Measurements from ENCODE around the gene DVL3.

DVL3 gene

DNA sequence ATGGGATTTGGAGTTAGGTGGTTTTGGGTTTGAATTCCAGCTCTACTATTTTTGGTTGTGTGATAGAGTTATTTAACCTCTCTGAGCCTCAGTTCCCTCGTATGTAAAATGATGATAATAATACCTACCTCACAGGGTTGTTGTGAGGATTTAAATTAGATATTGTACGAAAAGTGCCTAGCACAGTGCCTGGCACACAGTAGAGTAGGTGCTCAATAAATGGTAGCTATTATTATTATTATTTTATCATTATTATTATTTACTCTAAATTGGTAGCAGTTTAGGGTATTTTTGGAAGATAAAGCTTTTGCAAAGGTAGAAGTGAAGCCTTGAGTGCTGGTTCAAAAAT is 18.2 kb downstream of the DVL3 start:
- DNase-seq = no peak
- intact Hi-C loops (cut with DNase I) = loop anchor here (5.0 kb wide), 1 partner anchor 36 kb away; the partner anchor contains the start of gene EIF2B5

DNA sequence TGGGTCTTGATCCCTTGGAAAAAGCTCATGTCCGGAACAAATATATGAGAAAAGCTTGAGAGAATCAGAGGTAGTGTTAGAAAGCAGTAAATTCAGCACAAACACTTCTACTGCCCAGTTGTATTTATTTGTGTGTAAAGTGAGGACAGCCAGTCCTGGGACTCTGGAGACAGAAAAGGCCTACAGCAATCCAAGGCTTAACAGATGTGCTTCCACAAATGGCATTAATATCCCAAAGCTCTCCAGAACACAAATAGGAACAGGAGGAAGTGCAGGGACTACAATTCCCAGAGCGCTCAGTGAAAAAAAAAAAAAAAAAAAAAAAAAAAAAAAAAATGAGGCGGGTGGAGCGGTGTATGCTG is 19.1 kb downstream of the DVL3 start:
- no peak for DNase-seq
- intact Hi-C loops (cut with DNase I) = loop anchor here (5.0 kb wide), 1 partner anchor 37 kb away; the partner anchor contains the start of gene EIF2B5

DNA sequence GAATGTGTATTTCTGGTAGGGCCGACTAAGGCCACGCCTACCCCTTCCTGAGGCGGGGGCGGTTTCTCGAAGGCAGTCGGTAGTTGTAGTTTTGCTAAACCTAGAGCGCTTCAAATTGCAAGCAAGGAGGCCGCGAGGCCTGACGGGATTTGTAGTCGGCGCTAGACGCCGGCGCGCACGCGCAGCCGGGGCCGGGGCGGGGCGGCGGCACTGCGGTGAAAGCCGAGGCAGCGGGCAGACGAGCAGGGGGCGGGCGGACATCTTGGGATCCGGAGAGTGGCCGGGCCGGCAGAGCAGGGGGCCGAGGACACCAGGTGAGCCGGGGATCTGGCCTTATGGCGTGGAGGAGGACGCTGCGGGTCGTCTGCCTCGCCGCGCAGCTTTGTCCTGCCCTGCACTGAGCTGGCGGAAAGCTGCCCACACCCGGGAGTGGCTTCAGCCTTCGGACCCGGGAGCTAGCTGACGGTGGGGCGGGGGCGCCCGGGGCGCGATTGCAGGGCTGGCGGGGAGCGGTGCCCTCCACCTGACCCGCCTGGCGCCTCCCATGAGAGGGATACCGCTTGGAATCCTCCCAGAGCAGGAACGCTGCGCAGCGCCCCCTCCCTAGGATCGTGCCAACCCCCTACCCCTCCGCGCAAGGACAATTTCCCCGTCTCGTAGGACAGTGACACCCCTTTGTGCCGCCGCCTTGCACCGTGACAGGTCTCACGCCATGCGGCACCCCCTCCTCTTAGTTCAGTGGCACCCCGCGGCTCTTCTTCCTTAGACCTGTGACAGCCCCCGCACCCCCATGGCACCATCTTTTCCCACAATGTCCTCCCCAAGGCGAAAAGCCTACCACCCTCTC is 19.7 kb downstream of the DVL3 start, which contains the start of gene AP2M1:
Gene AP2M1, plus strand, starts transcription at position 210 of the 847 bp plus-strand sequence. CDS start 2,139 bp downstream, outside the sequence.
- intact Hi-C loops (cut with DNase I) = loop anchor here (5.0 kb wide), 1 partner anchor 38 kb away; the partner anchor contains the start of gene EIF2B5

DNA sequence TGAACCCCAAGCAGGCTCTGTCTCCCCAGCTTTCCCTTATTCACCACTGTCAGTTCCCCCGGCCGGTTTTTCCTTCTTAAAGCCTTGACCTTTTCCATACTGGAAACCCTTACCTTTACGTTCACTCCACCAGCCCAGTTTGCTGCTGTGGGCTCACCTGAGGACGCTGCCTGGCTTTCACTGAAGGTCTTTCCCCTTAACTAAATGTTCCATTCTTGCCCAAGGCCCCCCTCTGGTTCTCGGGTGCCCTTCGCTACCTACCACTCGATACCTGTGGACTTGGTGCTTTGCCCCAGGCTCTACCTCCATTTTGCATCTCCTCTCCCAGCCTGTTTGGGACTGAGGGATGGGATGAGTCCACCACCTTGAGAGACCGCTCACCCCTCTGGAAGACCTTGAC is 20.3 kb downstream of the DVL3 start:
- intact Hi-C loops (cut with DNase I) = no loop called here

More for the DNA sequence above, 19.7 kb downstream of the DVL3 start, which contains the start of gene AP2M1:
- DNase-seq = peak; percentile 97 to 100 (median 99)

DNA sequence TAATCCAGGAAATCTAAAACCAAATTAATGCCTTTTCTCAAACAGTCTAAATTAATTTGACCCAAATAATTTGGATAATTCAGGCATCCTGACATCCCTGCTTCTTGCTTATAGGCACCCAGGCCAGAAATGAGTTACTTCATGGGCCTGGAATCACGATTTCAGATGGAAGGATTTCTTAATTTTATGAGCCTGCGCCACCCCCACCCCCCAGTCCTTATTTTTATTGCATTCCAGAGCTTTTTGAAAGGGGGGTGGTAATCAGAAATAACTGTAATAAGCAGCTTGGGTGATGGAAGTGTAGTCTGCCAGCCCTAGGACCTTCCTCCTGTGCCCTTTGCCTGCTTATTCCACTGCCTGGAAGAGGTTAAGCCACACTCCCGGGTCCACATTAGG is 20.8 kb downstream of the DVL3 start:
- DNase-seq = no peak
- intact Hi-C loops (cut with DNase I) = no loop called here

More for the DNA sequence above, 20.3 kb downstream of the DVL3 start:
- DNase-seq = no peak

DNA sequence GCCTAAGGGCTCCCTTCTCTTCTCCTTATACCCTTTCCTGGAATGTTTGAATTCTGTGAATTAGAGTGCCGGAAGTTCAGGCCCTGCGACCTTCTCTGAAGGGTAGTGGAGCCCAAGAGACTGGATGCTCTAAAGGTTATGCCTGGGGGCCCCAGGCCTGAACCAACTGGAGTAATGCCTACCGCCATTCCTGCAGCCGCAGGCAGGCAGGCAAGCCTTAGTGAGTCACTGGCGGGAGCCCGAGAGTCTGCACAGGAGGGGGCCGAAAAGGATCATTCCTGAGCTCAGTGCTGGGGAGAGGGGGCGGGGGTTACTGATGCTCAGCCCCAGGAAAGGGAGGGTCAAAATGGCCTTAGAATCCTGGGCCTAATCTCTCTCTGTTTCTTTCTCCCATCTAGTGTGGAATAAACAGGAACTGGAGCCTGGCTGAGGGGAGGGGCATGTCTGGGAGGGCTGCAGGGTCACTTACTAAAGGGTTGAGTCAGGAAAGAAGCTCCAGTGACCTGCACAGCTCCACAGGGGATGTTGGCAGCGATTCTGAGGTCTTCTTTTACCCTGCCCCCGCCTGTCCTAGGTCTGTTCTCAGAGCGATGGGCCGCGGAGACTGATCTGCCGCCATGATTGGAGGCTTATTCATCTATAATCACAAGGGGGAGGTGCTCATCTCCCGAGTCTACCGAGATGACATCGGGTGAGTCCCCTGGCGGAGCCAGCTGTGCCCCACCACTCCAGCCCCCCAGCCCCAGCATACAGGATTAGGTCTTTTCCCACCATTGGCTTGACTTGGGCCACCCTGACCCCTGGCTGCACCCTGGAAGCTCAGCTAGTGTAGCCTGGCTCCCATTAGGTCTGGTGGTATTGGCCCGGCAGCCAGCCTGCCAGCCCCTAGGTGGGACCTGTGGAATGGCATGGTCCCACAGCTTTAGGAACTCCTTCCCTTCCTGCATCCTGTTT is 21.5 kb downstream of the DVL3 start:
- intact Hi-C loops (cut with DNase I) = no loop called here
- peak in 40 of 42 donors; percentile 30 to 86 (median 57) for DNase-seq

DNA sequence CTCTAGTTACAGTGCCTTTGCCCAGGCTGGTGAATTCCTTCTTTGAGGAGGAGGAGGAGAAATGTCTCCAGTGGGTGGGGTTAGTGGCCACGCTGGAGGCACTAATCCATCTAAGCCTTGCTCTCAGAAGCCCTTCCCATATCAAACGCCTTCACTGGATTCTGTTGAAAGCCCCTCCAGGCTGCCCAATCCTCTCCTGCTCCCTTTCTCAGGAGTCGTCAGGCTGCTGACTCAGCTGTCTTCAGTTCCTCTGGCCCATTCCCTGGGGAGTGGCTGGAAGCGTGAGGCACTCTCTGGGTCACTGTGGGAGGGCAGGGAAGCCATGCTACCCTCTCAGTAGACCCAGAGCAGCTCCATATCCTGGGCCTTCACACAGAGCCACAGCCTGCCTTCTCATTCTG is 22.2 kb downstream of the DVL3 start:
- intact Hi-C loops (cut with DNase I) = no loop called here
- no peak for DNase-seq

DNA sequence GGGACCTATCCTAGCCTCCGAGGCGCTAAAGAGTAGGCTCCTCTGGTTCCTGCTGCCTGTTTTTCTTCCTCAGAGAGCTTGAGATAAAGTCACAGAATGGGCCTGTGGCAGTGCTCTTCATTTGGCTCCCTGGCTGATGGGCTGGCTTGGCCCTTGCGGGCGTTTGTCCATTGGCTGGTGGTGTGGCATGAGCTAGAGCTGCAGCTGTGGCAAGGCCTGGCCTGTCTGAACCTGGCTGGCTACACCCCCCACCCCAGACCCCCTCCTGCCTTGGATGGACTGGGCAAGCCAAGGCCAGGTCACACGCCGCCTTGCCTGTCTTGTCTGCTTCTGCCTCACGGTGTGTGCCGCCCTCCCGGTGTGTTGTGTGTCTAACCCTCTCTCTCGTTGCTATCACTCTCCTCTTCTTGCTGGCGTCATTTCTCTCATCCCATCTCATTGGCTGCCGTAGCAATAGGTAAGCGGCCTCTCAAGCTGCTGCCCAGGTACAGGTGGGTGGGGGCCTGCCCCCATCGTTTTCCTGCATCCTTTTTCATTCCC is 22.7 kb downstream of the DVL3 start:
- no peak for DNase-seq
- intact Hi-C loops (cut with DNase I) = no loop called here

DNA sequence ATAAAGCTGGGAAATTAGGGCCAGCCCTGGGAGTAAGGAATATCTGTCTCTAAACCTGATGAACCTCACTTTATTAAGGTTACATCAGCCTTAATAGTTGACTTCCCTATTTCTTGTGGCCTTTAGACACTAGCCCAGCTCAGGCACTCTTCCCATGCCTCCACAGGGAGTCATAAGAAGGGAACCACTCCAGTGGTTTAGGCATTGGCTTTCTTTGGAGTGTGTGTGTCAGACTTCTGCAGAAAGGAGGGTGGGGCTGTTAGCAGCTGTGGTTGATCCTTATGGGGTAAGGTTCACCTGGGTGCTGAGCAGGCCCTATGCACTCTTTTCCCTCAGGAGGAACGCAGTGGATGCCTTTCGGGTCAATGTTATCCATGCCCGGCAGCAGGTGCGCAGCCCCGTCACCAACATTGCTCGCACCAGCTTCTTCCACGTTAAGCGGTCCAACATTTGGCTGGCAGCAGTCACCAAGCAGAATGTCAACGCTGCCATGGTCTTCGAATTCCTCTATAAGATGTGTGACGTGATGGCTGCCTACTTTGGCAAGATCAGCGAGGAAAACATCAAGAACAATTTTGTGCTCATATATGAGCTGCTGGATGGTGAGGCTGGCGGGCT is 23.5 kb downstream of the DVL3 start:
- intact Hi-C loops (cut with DNase I) = no loop called here
- DNase-seq = no peak

DNA sequence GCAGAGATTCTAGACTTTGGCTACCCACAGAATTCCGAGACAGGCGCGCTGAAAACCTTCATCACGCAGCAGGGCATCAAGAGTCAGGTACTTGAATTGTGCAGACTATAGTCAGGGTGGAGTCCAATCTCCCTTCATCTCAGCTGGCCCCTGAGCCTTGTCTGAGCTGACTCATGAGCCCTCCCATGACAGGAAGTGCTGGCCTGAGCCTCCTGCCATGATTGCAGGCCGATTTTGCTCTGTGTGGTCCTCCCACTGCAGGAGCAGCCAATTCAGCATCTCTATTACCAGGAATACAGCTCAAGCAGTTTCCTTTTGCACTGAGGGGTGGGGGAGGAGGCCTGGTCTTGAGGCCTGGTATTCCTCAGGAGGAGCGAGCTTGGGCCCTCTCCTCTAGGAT is 25.0 kb downstream of the DVL3 start:
- intact Hi-C loops (cut with DNase I) = no loop called here
- no peak for DNase-seq

DNA sequence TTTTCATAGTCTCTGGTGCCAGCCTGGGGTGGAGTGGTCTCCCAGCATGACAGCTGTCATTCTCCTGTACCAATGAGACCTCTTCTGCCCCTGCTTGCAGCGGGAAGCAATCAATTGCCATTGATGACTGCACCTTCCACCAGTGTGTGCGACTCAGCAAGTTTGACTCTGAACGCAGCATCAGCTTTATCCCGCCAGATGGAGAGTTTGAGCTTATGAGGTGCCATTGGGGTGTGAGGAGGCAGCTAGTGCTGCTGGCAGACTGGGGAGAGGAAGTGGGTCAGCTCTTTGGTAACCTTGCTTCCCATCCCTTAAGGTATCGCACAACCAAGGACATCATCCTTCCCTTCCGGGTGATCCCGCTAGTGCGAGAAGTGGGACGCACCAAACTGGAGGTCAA is 26.4 kb downstream of the DVL3 start:
- intact Hi-C loops (cut with DNase I) = no loop called here
- no peak for DNase-seq

DNA sequence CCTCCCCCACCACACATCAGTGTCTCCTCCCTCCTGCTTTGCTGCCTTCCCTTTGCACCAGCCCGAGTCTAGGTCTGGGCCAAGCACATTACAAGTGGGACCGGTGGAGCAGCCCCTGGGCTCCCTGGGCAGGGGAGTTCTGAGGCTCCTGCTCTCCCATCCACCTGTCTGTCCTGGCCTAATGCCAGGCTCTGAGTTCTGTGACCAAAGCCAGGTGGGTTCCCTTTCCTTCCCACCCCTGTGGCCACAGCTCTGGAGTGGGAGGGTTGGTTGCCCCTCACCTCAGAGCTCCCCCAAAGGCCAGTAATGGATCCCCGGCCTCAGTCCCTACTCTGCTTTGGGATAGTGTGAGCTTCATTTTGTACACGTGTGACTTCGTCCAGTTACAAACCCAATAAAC is 28.5 kb downstream of the DVL3 start:
- intact Hi-C loops (cut with DNase I) = no loop called here
- no peak for DNase-seq

DNA sequence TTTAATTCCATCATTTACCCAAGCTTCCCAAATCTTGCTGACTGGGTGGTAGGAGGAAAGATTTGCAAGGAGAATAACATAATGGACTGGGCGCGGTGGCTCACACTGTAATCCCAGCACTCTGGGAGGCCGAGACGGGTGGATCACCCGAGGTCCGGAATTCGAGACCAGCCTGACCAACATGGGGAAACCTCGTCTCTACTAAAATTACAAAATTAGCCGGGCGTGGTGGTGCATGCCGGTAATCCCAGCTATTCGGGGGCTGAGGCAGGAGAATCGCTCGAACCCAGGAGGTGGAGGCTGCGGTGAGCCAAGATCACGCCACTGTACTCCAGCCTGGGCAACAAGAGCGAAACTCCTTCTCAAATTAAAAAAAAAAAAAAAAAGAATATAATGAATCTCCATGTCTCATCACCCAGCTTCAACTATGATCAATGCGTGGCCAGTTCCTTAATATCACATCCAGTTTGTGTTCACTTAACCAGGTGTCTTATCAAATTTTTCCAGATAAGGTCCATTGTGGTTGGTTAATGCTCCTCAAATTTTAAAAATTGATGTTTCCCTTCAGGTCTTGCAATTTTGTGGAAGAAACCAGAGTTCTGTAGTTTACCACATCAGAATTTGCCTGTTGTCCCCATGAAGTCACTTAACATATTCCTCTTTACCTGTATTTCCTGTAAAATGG is 29.5 kb downstream of the DVL3 start:
- no peak for DNase-seq
- intact Hi-C loops (cut with DNase I) = no loop called here

DNA sequence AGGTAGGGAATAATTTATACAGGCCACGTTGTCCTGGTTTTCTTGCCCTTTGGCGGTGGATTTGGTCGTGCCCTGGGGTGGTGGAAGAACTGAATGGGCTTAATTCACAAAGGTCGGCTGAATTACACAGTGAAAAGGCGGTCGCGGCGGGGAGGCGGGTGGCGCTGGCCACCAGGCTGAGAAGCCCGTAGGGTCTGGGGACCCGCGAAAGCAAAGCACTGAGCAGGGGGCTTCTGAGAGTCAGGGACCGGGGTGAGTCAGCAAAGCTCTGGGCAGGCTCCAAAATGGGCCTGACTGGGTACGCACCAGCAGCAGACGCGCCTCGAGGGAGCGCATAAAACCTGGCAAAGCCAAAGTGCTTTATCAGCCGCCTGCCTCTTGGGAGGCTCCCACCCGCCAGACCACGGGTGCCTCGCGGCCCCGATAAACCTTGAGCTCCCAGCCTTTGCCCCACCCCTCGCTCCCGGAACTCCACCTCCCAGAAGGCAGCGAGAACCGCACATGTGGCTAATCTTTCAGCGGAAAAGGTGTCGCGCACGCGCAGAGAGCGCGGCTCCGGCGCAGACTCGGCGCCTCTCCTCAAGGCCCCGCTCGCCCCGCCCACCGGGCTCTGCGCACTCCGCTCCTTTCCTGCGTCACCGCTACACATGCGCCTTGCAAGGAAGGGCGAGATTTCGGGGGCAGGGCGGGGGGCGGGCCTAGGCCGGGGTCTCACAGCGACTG is 30.4 kb downstream of the DVL3 start:
- intact Hi-C loops (cut with DNase I) = loop anchor here (1.0 to 2.0 kb wide), 2 partner anchors 63 to 114 kb away; partner anchors contain the start of genes ALG3, EEF1AKMT4 and PSMD2
- peak; percentile 96 to 99 (median 98) for DNase-seq

DNA sequence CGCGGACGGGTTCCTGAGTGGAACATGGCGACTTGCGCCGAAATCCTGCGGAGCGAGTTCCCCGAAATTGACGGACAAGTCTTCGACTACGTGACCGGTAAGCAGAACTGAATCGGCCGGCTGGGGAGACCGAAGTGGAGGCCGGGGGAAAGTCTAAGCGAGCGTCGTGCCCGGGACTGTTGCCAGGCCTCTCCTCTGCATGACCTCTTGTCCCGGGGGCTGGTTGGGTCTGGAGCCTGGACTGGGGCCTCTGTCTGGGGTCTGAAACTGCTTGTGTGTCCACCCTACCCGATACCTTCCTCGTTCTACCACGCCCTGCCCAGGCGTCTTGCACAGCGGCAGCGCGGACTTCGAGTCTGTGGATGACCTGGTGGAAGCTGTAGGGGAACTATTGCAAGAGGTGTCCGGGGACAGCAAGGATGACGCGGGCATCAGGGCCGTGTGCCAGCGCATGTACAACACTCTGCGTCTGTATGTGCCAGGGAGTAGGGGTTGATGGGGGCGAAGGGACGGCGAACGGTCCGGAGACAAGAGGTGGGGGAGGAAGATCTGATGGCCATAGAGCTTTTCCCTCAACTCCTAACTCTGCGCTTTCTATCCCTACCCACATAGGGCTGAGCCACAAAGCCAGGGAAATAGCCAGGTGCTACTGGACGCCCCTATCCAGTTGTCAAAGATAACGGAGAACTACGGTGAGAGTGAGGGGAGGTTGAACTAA is 31.2 kb downstream of the DVL3 start, which contains the start of gene ABCF3:
Gene ABCF3, plus strand, starts transcription at position 16 of the 718 bp plus-strand sequence. Its CDS starts 9 bp downstream, at position 25.
- intact Hi-C loops (cut with DNase I) = loop anchor here (1.0 to 2.0 kb wide), 2 partner anchors 62 to 113 kb away; partner anchors contain the start of genes ALG3, EEF1AKMT4 and PSMD2
- DNase-seq = peak in 1 of 42 donors; percentile 16

DNA sequence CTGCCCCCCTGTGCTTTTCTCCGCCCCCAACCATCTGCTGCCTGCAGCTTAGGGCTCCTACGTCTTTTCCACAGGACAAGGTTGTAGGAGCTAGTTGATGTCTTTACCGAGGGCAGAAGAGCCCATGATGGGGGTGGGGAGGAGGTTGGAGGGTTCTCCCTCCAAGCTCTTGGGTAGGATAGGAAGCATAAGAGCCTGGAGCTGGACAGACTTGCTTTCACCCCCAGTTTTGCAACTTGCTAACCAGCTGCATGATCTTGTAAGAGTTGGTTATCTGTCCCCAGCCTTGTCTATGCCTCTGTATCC is 31.7 kb downstream of the DVL3 start:
- DNase-seq = no peak
- intact Hi-C loops (cut with DNase I) = loop anchor here (1.0 to 2.0 kb wide), 2 partner anchors 62 to 112 kb away; partner anchors contain the start of genes ALG3, EEF1AKMT4 and PSMD2

DNA sequence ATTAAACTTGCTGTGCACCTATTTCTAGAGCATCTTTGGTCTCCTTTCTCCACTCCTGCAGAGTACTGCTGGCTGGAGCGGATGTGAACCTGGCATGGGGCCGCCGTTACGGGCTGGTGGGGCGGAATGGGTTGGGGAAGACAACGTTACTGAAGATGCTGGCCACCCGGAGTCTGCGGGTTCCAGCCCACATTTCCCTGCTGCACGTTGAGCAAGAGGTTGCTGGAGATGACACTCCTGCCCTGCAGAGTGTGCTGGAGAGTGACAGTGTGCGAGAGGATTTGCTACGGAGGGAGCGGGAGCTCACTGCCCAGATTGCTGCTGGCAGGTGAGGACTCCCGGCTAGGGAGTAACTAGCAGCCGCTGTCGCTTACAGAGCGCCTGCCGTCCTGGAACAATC is 32.9 kb downstream of the DVL3 start:
- DNase-seq = no peak
- intact Hi-C loops (cut with DNase I) = no loop called here
